Fibroblast of pulmonary artery (primary cell): ENCODE results near the gene ARHGEF11.

Experiments
- DNase-seq: peaks from one replicate; pipeline ENCODE4 v3.0.0-alpha.2; 2010; ENCODE audit warnings: low read depth
- H3K4me3 ChIP-seq: replicated peaks from 2 replicates; pipeline ENCODE4 v1.5.1; 2011; ENCODE audit warnings: low read depth, mild to moderate bottlenecking, control low read depth, low read length, moderate library complexity
- TF ChIP-seq, protein P1 (sequence below): IDR thresholded peaks from 2 replicates; pipeline ENCODE4 v1.5.1; 2011; ENCODE audit warnings: mild to moderate bottlenecking, control low read depth, low read length, inconsistent platforms; ENCODE audit errors: missing control alignments

Gene ARHGEF11

DNA sequence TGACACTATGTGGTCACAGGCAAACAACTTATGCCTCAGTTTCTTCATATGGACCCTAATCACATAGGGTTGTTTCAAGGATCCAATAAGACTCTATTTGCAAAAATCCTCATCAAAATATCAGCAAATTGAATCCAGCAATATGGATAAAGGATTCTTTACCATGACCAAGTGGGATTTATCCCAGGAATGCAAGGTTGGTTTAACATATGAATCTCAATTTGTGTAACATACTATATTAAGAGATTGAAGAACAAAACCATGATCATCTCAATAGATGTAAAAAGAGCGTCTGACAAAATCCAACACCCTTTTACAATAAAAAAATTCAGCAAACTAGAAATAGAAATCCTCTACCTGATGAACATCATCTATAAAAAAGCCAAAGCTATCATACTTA is 23.9 kb downstream of the ARHGEF11 start:
- TF ChIP-seq, protein P1, sequence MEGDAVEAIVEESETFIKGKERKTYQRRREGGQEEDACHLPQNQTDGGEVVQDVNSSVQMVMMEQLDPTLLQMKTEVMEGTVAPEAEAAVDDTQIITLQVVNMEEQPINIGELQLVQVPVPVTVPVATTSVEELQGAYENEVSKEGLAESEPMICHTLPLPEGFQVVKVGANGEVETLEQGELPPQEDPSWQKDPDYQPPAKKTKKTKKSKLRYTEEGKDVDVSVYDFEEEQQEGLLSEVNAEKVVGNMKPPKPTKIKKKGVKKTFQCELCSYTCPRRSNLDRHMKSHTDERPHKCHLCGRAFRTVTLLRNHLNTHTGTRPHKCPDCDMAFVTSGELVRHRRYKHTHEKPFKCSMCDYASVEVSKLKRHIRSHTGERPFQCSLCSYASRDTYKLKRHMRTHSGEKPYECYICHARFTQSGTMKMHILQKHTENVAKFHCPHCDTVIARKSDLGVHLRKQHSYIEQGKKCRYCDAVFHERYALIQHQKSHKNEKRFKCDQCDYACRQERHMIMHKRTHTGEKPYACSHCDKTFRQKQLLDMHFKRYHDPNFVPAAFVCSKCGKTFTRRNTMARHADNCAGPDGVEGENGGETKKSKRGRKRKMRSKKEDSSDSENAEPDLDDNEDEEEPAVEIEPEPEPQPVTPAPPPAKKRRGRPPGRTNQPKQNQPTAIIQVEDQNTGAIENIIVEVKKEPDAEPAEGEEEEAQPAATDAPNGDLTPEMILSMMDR: no peak
- no peak overlapping the region for H3K4me3 ChIP-seq
- DNase-seq: no peak

DNA sequence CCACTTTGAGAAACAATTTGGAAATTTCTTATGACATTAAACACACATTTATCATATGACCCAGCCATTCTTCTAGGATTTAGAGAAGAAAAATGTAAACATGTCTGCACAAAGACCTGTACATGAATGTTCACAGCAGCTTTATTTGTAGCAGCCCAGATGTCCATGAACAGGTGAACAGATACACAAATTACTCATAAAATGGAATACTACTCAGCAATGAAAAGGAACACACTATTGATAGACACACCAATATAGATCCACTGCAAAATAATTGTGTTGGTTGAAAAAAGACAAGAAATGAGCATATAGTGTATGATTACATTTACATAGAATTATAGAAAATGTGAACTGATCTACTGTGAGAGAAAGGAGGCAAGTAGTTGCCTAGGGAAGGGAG is 26.1 kb downstream of the ARHGEF11 start:
- H3K4me3 ChIP-seq: no peak overlapping the region
- TF ChIP-seq, protein P1: no peak
- DNase-seq: no peak

DNA sequence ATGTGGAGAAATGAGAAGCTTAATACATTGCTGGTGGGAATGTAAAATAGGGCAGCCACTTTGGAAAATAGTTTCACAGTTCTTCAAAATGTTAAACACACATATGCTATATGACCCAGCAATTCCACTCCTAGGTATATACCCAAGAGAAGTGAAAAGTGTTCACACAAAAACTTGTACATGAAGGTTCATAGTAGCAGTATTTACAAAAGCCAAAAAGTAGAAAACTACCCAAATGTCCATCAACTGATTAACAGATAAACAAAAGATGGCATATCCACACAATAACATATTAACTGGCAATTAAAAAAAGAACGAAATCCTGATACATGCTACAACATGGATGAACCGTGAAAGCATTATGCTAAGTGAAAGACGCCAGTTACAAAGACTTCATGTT is 33.7 kb downstream of the ARHGEF11 start:
- TF ChIP-seq, protein P1: no peak
- no peak overlapping the region for H3K4me3 ChIP-seq
- no peak for DNase-seq

DNA sequence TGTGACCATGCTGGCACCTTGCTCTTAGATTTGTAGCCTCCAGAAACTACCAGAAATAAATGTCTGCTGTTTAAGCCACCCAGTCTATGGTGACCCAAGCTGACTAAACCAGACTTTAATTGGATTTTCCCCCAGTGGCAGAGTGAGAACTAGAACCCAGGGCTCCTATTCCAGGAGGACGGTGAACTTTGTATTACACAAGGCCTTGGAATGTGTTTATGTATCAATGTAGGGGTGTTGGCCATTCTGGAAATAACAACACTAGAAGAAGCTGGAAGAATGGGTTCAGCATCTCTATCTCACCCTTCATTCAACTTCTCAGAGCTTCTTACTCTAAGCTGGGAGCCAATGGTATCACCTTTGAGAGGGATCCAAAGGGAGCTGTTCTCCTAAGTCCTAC is 37.0 kb downstream of the ARHGEF11 start:
- no peak overlapping the region for H3K4me3 ChIP-seq
- TF ChIP-seq, protein P1: no peak
- DNase-seq: no peak

DNA sequence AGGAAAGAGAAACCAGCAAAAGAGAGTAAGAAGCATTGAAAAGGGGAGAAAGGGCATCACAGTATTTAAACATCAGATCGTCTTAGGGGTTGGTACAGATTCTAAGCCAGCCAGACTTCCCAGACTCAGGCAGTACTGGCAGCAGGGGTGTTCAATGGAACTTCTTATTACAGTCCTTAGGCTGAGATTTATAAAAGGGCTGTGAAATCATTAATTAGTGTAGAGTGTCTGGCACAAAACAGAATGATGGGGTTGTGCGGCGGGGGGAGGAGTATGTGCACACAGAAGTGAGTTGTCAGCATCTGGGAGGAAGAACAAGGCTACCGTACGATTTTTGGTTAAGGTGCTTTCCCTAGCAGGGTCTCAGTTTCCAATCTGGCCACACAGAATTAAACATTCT is 38.2 kb downstream of the ARHGEF11 start:
- no peak for DNase-seq
- TF ChIP-seq, protein P1: no peak
- H3K4me3 ChIP-seq: no peak overlapping the region

DNA sequence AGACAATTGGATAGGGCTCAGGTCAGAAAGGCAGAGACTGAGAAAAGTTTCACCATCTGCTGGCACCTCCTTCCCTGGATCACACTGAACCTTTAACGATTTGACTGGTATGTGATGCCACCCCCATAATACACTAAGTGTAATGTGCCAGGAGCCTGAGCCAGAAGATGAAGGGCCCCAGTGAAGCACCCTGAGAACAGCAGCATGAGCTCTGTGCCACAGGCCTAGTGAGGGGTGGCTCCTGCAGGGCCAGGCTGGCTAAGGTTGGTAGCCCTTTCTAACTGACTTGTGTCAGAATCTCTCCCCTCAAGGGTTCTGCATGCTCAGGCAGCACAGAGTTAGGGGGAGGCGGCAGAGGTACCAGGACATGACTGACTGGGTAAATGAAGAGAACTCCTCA is 38.9 kb downstream of the ARHGEF11 start:
- DNase-seq: no peak
- H3K4me3 ChIP-seq: no peak overlapping the region
- TF ChIP-seq, protein P1: no peak

DNA sequence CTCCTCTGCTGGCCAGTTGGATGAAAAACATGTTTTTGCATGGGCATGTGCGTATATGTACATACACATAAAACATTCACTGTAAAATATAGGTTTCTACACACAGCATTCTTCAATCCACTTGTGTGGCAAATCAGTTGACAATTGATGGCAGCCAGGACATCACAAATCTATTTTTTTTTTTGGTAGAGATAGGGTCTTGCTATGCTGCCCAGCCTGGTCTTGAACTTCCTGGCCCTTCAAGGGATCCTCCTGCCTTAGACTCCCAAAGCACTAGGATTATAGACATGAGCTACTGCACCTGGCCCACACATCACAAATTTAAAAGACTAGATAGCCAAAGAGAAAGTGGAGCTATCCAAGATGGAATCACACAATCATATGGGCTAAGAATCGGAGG is 39.6 kb downstream of the ARHGEF11 start:
- H3K4me3 ChIP-seq: no peak overlapping the region
- TF ChIP-seq, protein P1: no peak
- no peak for DNase-seq
